WERI-Rb-1 (cell line): ENCODE measurements around the gene C4orf46.
A peak's percentile ranks its signal among the peaks of the same experiment; 100 is the strongest.

Experiments used
- DNase-seq: peaks from one replicate; pipeline ENCODE4 v3.0.0-alpha.2; 2020
- H3K27ac ChIP-seq: fragments of 250-450 bp; sonication (Bioruptor Pico); 2 replicates; pipeline ENCODE4 v1.5.1; 2020; ENCODE audit warnings: mild to moderate bottlenecking, moderate library complexity
- H3K27me3 ChIP-seq: fragments of 250-450 bp; sonication (Bioruptor Pico); 2 replicates; pipeline ENCODE4 v1.5.1; 2021; ENCODE audit warnings: mild to moderate bottlenecking, low read depth, moderate library complexity; ENCODE audit not compliant: insufficient read depth, severe bottlenecking
- H3K36me3 ChIP-seq: fragments of 250-450 bp; sonication (Bioruptor Pico); 2 replicates; pipeline ENCODE4 v1.5.1; 2020; ENCODE audit warnings: mild to moderate bottlenecking, moderate library complexity
- H3K4me3 ChIP-seq: 2 replicates; pipeline ENCODE4 v1.5.1; 2011; ENCODE audit warnings: low read depth, mild to moderate bottlenecking, control low read depth, low read length
- H3K9me3 ChIP-seq: fragments of 250-450 bp; sonication (Bioruptor Pico); 2 replicates; pipeline ENCODE4 v1.5.1; 2021; ENCODE audit warnings: mild to moderate bottlenecking, moderate library complexity; ENCODE audit not compliant: severe bottlenecking
- TF ChIP-seq, protein P1 (sequence below): IDR thresholded peaks from 2 replicates; pipeline ENCODE4 v1.5.1; 2011; ENCODE audit warnings: low read depth, mild to moderate bottlenecking, control low read depth, inconsistent platforms, low read length

Gene C4orf46

DNA sequence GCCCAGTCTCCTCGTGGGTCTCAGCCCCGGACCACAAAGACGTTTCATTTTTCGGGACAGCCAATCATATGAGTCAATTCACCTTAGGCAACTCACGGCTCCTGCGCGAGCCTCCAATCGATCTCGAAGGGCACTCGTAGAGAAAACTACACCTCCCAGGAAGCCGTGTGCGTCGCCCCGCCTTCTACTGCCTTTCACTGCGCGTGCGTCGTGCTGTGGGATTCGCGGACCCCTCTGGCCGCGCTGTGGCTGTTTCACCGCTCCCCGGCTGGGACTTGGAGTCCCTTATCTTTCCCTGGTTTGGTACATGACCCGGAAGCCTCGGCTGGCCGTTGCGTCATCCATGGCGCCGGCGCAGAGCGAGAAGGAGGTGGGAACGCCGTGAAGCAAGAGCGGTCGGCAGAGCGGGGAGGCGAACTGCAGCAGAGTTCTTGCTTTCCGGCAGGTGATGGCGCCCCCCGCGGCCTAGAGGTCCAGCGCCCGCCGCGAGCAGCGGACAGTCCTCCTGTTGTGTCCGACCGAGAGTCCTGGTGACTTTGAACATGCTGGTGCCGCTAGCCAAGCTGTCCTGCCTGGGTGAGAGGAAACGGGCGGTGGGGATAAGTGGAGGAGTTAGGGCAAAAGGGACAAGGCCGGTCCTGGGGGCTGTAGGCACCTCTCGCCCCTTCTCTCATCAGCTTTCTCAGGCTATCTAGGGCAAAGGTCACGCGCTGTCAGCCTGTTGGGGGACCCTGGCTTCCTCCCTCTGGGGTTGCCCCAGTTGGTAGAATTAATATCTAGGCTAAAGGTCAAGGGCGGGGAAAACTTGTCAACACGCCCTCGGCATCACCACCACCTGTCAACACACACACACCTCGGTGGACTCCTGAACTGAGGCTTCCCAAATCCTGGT, 474 bp upstream of the C4orf46 start, which contains the start of gene ETFDH:
Gene ETFDH (plus strand): TSS at position 382 of the 892 bp plus-strand sequence. CDS start 161 bp downstream, at position 543.
- peak; percentile 100 for DNase-seq
- H3K4me3 ChIP-seq: peak within 1 kb of the TSS; percentile 77
- peak within 1 kb of the TSS; percentile 95 for H3K27ac ChIP-seq

DNA sequence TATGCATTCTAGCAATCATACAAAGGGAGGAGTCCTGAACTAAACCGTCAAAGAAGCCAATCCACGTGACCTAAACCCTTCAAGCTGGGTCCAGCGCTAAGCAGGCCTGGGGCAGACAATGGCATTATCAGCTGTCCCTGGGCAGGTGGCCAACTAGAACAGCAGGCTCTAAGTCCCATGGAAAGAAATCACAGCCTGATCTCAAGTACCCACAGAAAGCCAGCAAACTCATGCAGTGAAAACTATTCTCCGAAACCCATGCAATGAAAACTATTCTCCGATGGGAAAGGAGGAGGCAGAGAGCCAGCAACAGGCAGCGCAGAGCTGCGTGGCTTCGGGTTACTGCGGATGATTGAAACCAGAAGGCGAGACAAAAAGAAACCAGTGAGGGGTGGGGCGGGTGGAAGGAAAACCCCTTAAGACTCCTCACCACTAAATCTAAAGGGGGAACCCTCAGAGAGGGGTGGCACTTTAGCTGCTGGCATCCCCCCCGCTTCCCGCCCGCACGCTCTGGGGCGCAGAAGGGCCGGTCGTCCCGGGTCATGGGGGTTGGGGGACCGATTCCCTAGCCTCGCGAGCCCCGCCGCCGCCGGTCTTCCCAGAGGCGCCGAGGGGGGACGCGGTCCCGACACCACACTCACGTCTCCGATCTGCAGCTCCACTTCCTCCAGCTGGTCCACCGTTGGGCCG, 567 bp downstream of the C4orf46 start:
- Histone ChIP-seq H3K27ac (peak overlapping the region; percentile 95), H3K4me3 (peak overlapping the region; percentile 77), H3K27me3 (no peaks in the 10 kb centered on the region), H3K36me3 (peaks cover 37% of the 10 kb centered on the region), H3K9me3 (no peaks in the 10 kb centered on the region)
- DNase-seq: peak; percentile 91
- TF ChIP-seq, protein P1, sequence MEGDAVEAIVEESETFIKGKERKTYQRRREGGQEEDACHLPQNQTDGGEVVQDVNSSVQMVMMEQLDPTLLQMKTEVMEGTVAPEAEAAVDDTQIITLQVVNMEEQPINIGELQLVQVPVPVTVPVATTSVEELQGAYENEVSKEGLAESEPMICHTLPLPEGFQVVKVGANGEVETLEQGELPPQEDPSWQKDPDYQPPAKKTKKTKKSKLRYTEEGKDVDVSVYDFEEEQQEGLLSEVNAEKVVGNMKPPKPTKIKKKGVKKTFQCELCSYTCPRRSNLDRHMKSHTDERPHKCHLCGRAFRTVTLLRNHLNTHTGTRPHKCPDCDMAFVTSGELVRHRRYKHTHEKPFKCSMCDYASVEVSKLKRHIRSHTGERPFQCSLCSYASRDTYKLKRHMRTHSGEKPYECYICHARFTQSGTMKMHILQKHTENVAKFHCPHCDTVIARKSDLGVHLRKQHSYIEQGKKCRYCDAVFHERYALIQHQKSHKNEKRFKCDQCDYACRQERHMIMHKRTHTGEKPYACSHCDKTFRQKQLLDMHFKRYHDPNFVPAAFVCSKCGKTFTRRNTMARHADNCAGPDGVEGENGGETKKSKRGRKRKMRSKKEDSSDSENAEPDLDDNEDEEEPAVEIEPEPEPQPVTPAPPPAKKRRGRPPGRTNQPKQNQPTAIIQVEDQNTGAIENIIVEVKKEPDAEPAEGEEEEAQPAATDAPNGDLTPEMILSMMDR: no peak

More for the DNA sequence above, 474 bp upstream of the C4orf46 start, which contains the start of gene ETFDH:
- Histone ChIP-seq H3K36me3 (peaks cover 27% of the 10 kb centered on the region), H3K27me3 (no peaks in the 10 kb centered on the region), H3K9me3 (no peaks in the 10 kb centered on the region)
- TF ChIP-seq, protein P1: peak; percentile 90

DNA sequence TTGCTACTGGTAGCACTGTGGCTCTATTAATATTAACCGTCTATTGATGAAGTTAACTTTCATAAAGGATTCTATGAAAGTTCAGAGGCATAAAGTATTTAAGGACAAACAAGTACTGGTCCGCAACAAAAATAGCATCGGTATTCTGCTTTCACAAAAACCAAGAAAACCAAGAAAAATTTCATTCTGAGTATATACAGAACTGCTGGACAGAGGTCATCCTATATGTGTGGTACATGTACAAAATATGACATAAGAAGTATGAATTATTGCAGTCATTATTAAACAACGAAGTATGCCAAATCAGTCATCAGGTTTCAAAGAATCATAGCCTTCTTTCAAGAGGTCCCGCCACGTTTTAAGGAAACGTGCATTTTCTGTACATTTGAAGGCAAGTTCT, 2.4 kb downstream of the C4orf46 start:
- Histone ChIP-seq H3K4me3 (no peak overlapping the region), H3K27me3 (no peaks in the 10 kb centered on the region), H3K9me3 (peaks cover 3% of the 10 kb centered on the region), H3K27ac (no peak overlapping the region), H3K36me3 (peaks cover 54% of the 10 kb centered on the region)
- DNase-seq: no peak
- TF ChIP-seq, protein P1: no peak

DNA sequence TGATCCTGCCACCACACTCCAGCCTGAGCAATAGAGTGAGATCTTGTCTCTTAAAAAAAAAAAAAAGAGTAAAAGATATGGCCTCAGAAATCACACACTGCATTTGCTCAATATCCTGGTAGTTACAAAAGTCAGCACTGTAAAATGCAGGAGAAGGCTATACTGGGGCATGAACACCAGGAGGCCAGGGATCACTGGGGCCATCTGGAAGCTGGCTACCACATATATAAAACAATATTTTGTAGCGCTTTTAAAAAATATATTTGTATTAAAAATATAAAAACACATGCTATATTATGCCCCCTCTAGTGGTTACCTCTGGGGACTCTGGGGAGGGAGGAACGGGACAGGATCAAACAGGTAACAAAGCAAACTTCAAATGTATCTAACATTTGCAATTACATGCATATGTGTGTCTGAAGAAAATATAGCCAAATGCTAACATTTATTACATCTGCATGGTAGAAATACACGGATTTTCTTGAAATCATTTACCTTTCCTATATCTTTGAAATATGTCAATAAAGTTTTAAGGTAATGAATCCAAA, 4.0 kb downstream of the C4orf46 start:
- Histone ChIP-seq H3K9me3 (peaks cover 3% of the 10 kb centered on the region), H3K27me3 (no peaks in the 10 kb centered on the region), H3K27ac (no peak overlapping the region), H3K36me3 (peaks cover 54% of the 10 kb centered on the region), H3K4me3 (no peak overlapping the region)
- peak; percentile 60 for DNase-seq
- TF ChIP-seq, protein P1: peak; percentile 65

DNA sequence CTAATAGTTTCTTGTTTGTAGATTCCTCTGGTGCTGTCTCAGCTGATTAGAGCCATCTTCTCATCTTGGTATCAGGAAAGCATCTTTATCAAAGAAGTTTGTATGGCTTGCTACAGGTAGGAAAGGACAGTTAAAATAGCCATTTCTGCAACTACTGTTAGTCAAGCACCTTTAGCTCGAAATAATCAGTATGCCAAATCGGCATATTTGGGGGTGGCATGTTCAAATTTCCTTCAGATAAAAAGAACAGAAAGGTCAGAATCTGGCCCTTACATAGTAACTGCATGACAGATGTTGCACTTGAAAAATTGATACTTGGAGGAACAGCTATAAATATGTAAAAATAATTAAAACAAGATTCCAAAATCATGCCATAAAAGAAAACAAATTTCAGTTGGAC, 4.8 kb downstream of the C4orf46 start:
- Histone ChIP-seq H3K36me3 (peaks cover 54% of the 10 kb centered on the region), H3K4me3 (no peak overlapping the region), H3K27ac (no peak overlapping the region), H3K9me3 (peaks cover 3% of the 10 kb centered on the region), H3K27me3 (no peaks in the 10 kb centered on the region)
- DNase-seq: no peak
- TF ChIP-seq, protein P1: no peak
